CD4-positive, alpha-beta T cell treated with Interleukin-17A for 4 hours (primary cell): Measurements from ENCODE around the gene AGMO.
"Not testable (repeated sequence)": the region's sequence is repeated elsewhere in the genome, so short reads cannot be mapped to it uniquely, and the experiment has no call there.

ENCODE experiments used
- DNase-seq: peaks from one replicate; pipeline ENCODE4 v3.0.0-alpha.2; 2020; ENCODE audit warnings: mixed read lengths

AGMO gene

DNA sequence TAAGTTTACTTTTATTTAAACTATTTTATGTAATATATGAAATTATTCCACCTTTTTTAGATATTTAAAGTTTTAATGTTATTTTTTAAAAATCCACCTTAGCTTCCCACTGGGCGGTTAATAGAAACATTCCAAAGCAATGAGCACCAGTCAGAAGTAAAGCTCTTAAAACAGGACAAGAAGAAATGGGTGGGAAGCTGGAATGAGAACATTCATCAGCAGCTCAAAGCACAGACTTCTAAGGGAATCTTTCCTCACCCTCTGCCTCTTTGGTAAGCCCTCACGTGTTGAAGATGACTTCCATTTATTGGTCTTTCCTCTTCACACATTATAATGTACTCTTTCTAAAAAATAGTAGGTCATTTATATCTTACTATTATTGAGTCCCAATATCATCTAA lies 3.1 kb downstream of the AGMO start:
- no peak for DNase-seq

- no peak for DNase-seq
Measured at GRCh38 chr7:15557686-15558085, 4.1 kb downstream of the AGMO start.

- DNase-seq, result no peak
Measured at GRCh38 chr7:15557186-15557585, 4.6 kb downstream of the AGMO start.

- DNase-seq, result no peak
Measured at GRCh38 chr7:15556339-15557105, 5.3 kb downstream of the AGMO start.

GRCh38 chr7:15555381-15555859 lies 6.4 kb downstream of the AGMO start:
- DNase-seq, result no peak

GRCh38 chr7:15554744-15555143 lies 7.1 kb downstream of the AGMO start:
- no peak for DNase-seq

GRCh38 chr7:15554081-15554480 lies 7.7 kb downstream of the AGMO start:
- no peak for DNase-seq

DNA sequence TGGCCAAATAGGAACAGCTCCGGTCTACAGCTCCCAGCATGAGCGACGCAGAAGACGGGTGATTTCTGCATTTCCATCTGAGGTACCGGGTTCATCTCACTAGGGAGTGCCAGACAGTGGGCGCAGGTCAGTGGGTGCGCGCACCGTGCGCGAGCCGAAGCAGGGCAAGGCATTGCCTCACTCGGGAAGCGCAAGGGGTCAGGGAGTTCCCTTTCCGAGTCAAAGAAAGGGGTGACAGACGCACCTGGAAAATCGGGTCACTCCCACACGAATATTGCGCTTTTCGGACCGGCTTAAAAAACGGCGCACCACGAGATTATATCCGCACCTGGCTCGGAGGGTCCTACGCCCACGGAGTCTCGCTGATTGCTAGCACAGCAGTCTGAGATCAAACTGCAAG lies 14.5 kb downstream of the AGMO start:
- not testable (repeated sequence) for DNase-seq

DNA sequence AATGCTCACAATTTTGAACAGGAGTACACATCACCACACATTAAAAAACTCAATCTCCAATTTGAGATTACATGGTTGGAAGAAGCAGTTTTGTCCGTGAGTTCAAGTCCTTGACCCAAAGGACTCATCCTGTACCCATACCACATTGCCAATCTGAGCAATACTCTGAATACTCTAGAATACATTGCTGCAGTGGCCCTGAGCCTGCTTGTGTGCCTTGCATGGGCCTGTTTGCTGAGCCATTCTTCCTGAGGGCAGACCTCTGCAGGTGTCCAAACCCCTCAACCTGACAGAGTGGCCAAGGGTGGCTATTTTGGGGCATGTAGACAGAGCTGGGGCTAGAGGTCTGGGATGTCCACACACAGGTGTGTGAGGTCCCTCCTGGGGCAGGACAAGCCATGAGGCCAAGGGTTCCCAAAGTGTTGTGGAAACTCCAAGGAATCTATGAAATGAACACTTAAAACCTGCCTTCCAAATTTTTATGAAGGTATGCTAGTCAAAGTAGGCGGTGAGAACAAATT lies 15.5 kb downstream of the AGMO start:
- DNase-seq, result no peak

- DNase-seq, result no peak
Measured at GRCh38 chr7:15544050-15544449, 17.8 kb downstream of the AGMO start.

DNA sequence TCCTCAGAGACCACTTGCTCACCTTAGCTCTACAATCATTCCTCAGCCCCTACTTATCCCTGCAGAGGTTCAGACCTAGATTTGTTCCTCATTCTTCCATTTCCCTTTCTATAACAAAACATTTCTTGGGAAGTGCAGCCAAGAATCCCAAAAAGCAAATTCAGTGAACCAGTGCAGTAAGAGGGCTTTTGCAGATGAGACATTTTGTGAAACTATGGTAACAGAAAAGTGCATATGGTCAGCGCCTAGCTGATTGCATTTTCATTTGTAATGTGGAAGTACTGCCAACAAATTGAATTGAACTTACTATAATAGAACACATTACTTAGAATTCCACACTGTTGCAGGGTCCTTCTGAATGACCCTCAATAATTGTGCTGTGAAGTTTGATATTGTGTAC lies 18.6 kb downstream of the AGMO start:
- no peak for DNase-seq

DNA sequence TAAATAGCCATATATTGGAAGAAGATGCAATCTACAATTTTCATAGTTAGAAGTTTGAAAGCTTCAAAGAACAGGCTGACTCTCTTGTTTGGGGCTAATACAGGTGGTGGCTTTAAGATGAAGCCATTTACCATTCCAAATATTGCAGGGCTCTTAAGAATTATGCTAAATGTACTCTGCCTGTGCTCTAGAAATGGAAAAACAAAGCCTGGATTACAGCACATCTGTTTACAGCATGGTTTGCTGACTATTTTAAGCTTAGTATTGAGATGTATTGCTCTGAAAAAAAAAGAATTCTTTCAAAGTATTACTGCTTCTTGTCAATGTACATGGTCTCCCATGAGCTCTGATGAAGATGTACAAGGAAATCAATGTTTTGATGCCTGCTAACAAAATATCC lies 34.2 kb downstream of the AGMO start:
- no peak for DNase-seq

GRCh38 chr7:15525652-15526263 lies 36.1 kb downstream of the AGMO start:
- DNase-seq, result no peak

DNA sequence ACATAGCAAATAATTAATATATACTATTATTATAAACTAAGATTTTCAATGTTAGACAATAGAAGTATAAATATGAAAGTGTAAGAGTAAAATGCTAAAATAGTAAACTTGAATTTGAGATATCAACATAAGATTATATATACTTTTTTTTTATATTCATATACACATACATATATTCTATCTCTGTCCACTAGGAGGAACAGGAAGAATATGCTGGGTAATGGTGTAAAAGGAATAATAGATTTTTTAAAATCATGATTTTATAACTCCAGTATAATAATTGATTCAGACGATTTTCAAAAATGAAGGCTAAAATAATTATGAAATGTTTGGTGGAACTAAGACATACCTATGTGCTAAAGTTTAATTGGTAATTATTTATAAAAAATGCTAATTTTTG lies 37.7 kb downstream of the AGMO start:
- no peak for DNase-seq

DNA sequence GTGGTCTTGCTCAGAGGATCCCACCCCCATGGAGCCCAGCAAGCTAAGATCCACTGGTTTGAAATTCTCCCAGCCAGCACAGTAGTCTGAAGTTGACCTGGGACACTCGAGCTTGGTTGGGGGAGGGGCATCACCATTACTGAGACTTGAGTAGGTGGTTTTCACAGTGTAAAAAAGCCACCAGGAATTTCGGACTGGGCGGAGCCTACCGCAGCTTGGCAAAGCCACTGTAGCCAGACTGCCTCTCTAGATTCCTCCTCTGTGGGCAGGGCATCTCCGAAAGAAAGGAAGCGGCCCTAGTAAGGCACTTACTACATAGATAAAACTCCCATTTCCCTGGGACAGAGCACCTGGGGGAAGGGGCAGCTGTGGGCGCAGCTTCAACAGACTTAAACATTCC lies 44.0 kb downstream of the AGMO start:
- not testable (repeated sequence) for DNase-seq

DNA sequence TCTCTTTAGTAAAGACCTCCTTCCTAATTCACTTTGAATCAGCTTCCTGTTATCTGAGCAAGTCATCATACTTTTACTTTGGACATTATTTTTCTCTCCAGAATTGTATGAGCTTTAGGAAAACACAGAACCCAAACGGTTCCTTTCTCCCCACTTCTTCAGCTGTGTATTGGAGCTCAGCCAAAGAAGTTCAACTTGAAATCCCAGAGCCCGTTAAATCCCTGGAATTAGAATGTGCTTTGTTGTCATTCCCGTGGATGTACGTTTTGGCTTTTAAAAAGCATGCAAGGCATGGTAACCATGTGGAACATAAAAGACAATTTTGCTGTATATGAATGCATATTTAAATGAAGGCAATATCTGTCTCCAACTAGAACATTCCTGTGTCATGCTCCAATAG lies 46.6 kb downstream of the AGMO start:
- no peak for DNase-seq

DNA sequence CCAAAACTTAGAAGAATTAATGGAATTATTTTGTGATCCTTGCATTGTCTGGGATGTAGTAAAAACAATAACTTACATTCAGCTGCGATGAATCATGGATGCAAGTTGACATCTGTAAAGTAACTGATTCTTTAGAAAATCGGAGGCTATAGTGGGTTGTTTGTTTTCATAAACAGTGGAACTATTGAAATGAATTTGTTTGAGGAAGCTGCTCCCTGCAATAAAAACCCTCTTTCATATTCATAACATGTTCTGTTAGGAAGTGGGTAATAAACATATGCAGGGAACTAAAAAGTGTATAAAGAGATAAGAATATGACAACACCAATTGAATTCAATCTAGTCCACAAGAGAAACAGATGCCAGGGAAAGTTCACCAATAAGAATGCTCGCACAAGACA lies 53.6 kb downstream of the AGMO start:
- DNase-seq, result no peak

- DNase-seq, result no peak
Measured at GRCh38 chr7:15507708-15508107, 54.1 kb downstream of the AGMO start.

- DNase-seq, result no peak
Measured at GRCh38 chr7:15507171-15507570, 54.6 kb downstream of the AGMO start.

GRCh38 chr7:15505761-15506160 lies 56.1 kb downstream of the AGMO start:
- no peak for DNase-seq

GRCh38 chr7:15504351-15504750 lies 57.5 kb downstream of the AGMO start:
- no peak for DNase-seq

DNA sequence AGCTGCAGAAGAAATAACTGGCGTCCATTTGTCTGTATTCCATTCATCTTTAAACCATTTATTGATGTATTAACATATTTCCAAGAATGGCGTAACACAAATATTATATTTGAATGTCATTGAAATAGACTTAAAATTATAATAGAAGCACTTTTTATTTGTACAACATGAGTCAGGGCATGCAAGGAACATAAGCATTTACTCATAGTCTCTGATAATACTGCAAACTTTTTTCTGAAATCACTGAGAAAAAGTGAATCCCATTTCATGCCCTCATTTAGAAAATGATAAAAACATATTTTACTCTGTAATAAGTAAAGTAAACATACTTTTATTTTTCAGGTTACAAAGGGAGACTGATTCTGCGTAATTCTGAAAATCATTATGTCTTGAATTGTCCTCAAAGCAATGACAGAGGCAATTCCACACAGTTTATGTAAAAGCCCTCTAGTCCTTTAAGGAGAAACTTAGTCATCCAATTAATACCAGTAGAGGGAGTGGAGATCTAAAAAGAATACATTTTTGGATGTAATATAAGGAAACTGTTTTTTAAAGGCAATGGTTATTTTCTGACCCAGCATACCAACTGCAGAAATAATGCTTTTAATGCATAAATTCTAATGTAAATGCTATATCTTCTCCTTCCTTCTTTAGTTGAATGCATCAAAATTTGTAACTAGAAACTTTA lies 58.1 kb downstream of the AGMO start:
- DNase-seq, result no peak

DNA sequence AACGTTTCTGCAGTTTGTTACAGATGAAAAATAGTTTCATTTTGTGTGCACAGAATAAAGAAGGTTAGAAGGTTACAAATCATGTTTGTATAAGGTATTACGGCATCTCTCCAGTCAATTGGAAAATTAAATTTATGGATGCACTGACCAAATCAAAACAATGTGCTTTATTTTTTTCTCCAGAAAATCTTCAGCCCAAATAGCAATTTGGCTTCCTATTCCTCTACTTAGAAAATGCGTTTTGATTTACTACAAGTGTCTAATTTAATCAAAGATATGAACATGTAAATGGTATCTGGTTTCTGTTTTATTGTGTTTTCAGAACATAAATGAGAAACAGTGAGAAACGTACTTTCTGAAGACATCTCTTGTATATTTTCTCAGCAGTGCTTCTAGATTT lies 63.4 kb downstream of the AGMO start:
- no peak for DNase-seq

DNA sequence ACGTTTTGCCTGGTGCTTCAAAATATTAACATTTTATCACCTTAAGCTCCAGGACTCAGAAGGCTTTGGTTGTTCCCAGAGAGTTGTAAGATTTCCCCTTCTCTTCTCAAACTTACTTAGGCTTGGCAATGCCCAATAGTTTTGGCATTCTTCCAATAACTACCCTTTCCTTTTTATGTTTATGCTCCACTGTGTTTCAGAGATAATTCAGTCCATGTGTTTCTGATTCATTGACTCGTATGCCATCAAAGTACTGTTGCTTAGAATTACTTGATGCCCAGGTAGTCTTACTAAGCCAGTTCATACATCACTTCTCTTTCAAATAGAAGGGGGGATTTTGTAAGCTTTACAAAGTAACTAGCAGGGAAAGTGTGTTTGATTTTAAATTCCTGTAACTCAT lies 66.6 kb downstream of the AGMO start:
- DNase-seq, result no peak
